C4-2B (cell line): Measurements from ENCODE around the gene SNRNP25.
"Not testable (repeated sequence)": the region's sequence is repeated elsewhere in the genome, so short reads cannot be mapped to it uniquely, and the experiment has no call there.

Experiments
- H3K27ac ChIP-seq: fragments of 450-650 bp; 2 replicates; pipeline ENCODE4 v1.5.1; 2017
- CTCF ChIP-seq: fragments of 450-650 bp; conservative IDR thresholded peaks from 2 replicates; pipeline ENCODE4 v1.5.1; 2017; ENCODE audit warnings: mild to moderate bottlenecking
- ZFX ChIP-seq: fragments of 450-650 bp; IDR thresholded peaks from 2 replicates; pipeline ENCODE4 v1.6.1; 2017

SNRNP25 gene

GRCh38 chr16:41439-42068 is 12.1 kb upstream of the SNRNP25 start:
- no peak overlapping the region for H3K27ac ChIP-seq
- TF ChIP-seq ZFX = no peak

GRCh38 chr16:42069-42457 is 11.6 kb upstream of the SNRNP25 start:
- TF ChIP-seq ZFX (no peak), CTCF (no peak)
- no peak overlapping the region for H3K27ac ChIP-seq

GRCh38 chr16:42691-43090 is 10.9 kb upstream of the SNRNP25 start:
- no peak overlapping the region for H3K27ac ChIP-seq
- TF ChIP-seq CTCF (no peak), ZFX (no peak)

GRCh38 chr16:43294-43693 is 10.3 kb upstream of the SNRNP25 start:
- H3K27ac ChIP-seq = no peak overlapping the region
- TF ChIP-seq CTCF (no peak), ZFX (no peak)

- H3K27ac ChIP-seq = no peak overlapping the region
- TF ChIP-seq ZFX (no peak), CTCF (no peak)
These were observed 9.0 kb upstream of the SNRNP25 start for GRCh38 chr16:44655-45054.

GRCh38 chr16:45454-45853 is 8.2 kb upstream of the SNRNP25 start:
- no peak overlapping the region for H3K27ac ChIP-seq
- TF ChIP-seq CTCF (no peak), ZFX (no peak)

- not testable (repeated sequence) for H3K27ac ChIP-seq
These were observed 7.1 kb upstream of the SNRNP25 start for GRCh38 chr16:46510-46909.

- TF ChIP-seq ZFX = no peak
- H3K27ac ChIP-seq = no peak overlapping the region
These were observed 6.4 kb upstream of the SNRNP25 start for GRCh38 chr16:47234-47633.

GRCh38 chr16:50769-51591 is 2.6 kb upstream of the SNRNP25 start:
- TF ChIP-seq CTCF (no peak), ZFX (no peak)
- H3K27ac ChIP-seq = no peak overlapping the region
